Measurements from ENCODE around the gene USP24.

Gene USP24

GRCh38 chr1:55190109-55190508 is 25.1 kb downstream of the USP24 start:
- Histone ChIP-seq H3K27me3 (ENCODE audit: low read depth, low read length) (no peaks in the 10 kb centered on the region), H2AFZ (ENCODE audit: low read depth, low read length) (no peak overlapping the region), H3K9ac (ENCODE audit: low read length) (no peak overlapping the region), H3K9me3 (ENCODE audit: insufficient read depth, low read length) (no peaks in the 10 kb centered on the region), H4K20me1 (ENCODE audit: insufficient read depth, low read length) (peaks cover 16% of the 10 kb centered on the region), H3K4me1 (ENCODE audit: low read length) (peaks cover 3% of the 10 kb centered on the region; the same call in 1 of the 2 replicates), H3K4me3 (ENCODE audit: low read length) (no peak overlapping the region), H3K27ac (ENCODE audit: low read length) (no peak overlapping the region), H3K79me2 (ENCODE audit: low read length) (peaks cover 48% of the 10 kb centered on the region), H3K4me2 (ENCODE audit: low read length) (no peak overlapping the region), H3K36me3 (replicated peaks; ENCODE audit: low read depth, low read length) (no peaks in the 10 kb centered on the region)
- TF ChIP-seq EZH2phosphoT487 (IDR thresholded peaks at IDR 0.05; ENCODE audit: low read depth) (no peak), CTCF (IDR thresholded peaks at IDR 0.05; ENCODE audit: low read depth, low read length) (no peak)

GRCh38 chr1:55188909-55189308 is 26.3 kb downstream of the USP24 start:
- H3K4me3 ChIP-seq (ENCODE audit: low read length): no peak overlapping the region
- H3K36me3 ChIP-seq (replicated peaks; ENCODE audit: low read depth, low read length): peaks cover 4% of the 10 kb centered on the region
- H4K20me1 ChIP-seq (ENCODE audit: insufficient read depth, low read length): peaks cover 11% of the 10 kb centered on the region
- H3K9me3 ChIP-seq (ENCODE audit: insufficient read depth, low read length): peaks cover 3% of the 10 kb centered on the region; the same call in 1 of the 2 replicates
- H3K27ac ChIP-seq (ENCODE audit: low read length): no peak overlapping the region
- no peaks in the 10 kb centered on the region for H3K27me3 ChIP-seq (ENCODE audit: low read depth, low read length)
- H3K4me1 ChIP-seq (ENCODE audit: low read length): no peaks in the 10 kb centered on the region
- H3K79me2 ChIP-seq (ENCODE audit: low read length): peaks cover 54% of the 10 kb centered on the region
- no peak overlapping the region for H2AFZ ChIP-seq (ENCODE audit: low read depth, low read length)
- no peak for TF ChIP-seq EZH2phosphoT487 (IDR thresholded peaks at IDR 0.05; ENCODE audit: low read depth)
- no peak for TF ChIP-seq CTCF (IDR thresholded peaks at IDR 0.05; ENCODE audit: low read depth, low read length)
- H3K9ac ChIP-seq (ENCODE audit: low read length): no peak overlapping the region
- H3K4me2 ChIP-seq (ENCODE audit: low read length): no peak overlapping the region

- Histone ChIP-seq H3K27me3 (ENCODE audit: low read depth, low read length) (no peaks in the 10 kb centered on the region), H3K9ac (ENCODE audit: low read length) (no peak overlapping the region), H3K9me3 (ENCODE audit: insufficient read depth, low read length) (peaks cover 3% of the 10 kb centered on the region; the same call in 1 of the 2 replicates), H2AFZ (ENCODE audit: low read depth, low read length) (no peak overlapping the region), H3K27ac (ENCODE audit: low read length) (no peak overlapping the region), H3K4me1 (ENCODE audit: low read length) (no peaks in the 10 kb centered on the region), H4K20me1 (ENCODE audit: insufficient read depth, low read length) (peaks cover 2% of the 10 kb centered on the region; the same call in 1 of the 2 replicates), H3K79me2 (ENCODE audit: low read length) (peaks cover 66% of the 10 kb centered on the region), H3K4me3 (ENCODE audit: low read length) (no peak overlapping the region), H3K4me2 (ENCODE audit: low read length) (no peak overlapping the region), H3K36me3 (replicated peaks; ENCODE audit: low read depth, low read length) (peaks cover 4% of the 10 kb centered on the region)
- no peak for TF ChIP-seq CTCF (IDR thresholded peaks at IDR 0.05; ENCODE audit: low read depth, low read length)
- TF ChIP-seq EZH2phosphoT487 (IDR thresholded peaks at IDR 0.05; ENCODE audit: low read depth): no peak
Observed at GRCh38 chr1:55185832-55186231, 29.3 kb downstream of the USP24 start.

GRCh38 chr1:55184859-55185258 is 30.3 kb downstream of the USP24 start:
- no peaks in the 10 kb centered on the region for H3K27me3 ChIP-seq (ENCODE audit: low read depth, low read length)
- H3K9me3 ChIP-seq (ENCODE audit: insufficient read depth, low read length): peaks cover 3% of the 10 kb centered on the region; the same call in 1 of the 2 replicates
- peaks cover 75% of the 10 kb centered on the region for H3K79me2 ChIP-seq (ENCODE audit: low read length)
- no peak overlapping the region for H2AFZ ChIP-seq (ENCODE audit: low read depth, low read length)
- TF ChIP-seq CTCF (IDR thresholded peaks at IDR 0.05; ENCODE audit: low read depth, low read length) (no peak), EZH2phosphoT487 (IDR thresholded peaks at IDR 0.05; ENCODE audit: low read depth) (no peak)
- H3K4me3 ChIP-seq (ENCODE audit: low read length): no peak overlapping the region
- H3K4me2 ChIP-seq (ENCODE audit: low read length): no peak overlapping the region
- no peaks in the 10 kb centered on the region for H3K4me1 ChIP-seq (ENCODE audit: low read length)
- no peak overlapping the region for H3K9ac ChIP-seq (ENCODE audit: low read length)
- H3K36me3 ChIP-seq (replicated peaks; ENCODE audit: low read depth, low read length): peaks cover 4% of the 10 kb centered on the region
- H3K27ac ChIP-seq (ENCODE audit: low read length): no peak overlapping the region
- peaks cover 8% of the 10 kb centered on the region for H4K20me1 ChIP-seq (ENCODE audit: insufficient read depth, low read length)
